HG03354 (cell line): ENCODE measurements around the gene TTC29.
"Not testable (repeated sequence)": the region's sequence is repeated elsewhere in the genome, so short reads cannot be mapped to it uniquely, and the experiment has no call there.

ENCODE experiments used
- ATAC-seq: cut with Tn5 transposase; IDR thresholded peaks from one replicate; pipeline ENCODE4 v1.9.1; 2021; ENCODE audit warnings: mild to moderate bottlenecking; ENCODE audit not compliant: unreplicated experiment, poor library complexity, severe bottlenecking

TTC29 gene

GRCh38 chr4:146742416-146742815, 203.2 kb downstream of the TTC29 start:
- ATAC-seq: no peak

GRCh38 chr4:146739182-146739581, 206.5 kb downstream of the TTC29 start:
- no peak for ATAC-seq

- not testable (repeated sequence) for ATAC-seq
These were observed 222.1 kb downstream of the TTC29 start for GRCh38 chr4:146723519-146723918.

- ATAC-seq: no peak
These were observed 235.7 kb downstream of the TTC29 start for GRCh38 chr4:146709956-146710355.

GRCh38 chr4:146699910-146700309, 245.8 kb downstream of the TTC29 start:
- no peak for ATAC-seq

GRCh38 chr4:146674829-146675570, 270.7 kb downstream of the TTC29 start:
- no peak for ATAC-seq

- not testable (repeated sequence) for ATAC-seq
These were observed 281.7 kb downstream of the TTC29 start for GRCh38 chr4:146663968-146664311.

GRCh38 chr4:146661367-146661766, 284.3 kb downstream of the TTC29 start:
- ATAC-seq: no peak
